Measurements from ENCODE around the gene NUCB2.

DNA sequence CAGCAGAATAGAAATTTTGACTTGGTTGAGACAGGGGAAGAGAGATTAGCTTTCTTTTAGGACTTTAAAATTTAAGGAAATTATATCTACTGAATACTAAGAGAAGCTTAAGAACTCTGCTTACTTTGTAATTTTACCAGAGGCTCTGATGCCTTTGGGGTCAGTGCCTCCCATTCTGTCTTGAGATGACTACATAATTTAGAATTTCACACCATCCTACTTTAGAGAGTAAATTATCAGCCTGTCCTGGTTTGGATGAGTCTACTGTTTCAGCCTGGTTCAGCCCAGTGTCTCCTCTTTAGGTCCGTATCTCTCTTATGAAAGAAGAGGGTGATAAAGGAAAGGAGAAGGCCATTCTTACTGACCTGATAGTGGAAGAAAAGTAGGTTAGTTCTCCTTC, 9.8 kb downstream of the NUCB2 start:
- TF ChIP-seq, protein P1, sequence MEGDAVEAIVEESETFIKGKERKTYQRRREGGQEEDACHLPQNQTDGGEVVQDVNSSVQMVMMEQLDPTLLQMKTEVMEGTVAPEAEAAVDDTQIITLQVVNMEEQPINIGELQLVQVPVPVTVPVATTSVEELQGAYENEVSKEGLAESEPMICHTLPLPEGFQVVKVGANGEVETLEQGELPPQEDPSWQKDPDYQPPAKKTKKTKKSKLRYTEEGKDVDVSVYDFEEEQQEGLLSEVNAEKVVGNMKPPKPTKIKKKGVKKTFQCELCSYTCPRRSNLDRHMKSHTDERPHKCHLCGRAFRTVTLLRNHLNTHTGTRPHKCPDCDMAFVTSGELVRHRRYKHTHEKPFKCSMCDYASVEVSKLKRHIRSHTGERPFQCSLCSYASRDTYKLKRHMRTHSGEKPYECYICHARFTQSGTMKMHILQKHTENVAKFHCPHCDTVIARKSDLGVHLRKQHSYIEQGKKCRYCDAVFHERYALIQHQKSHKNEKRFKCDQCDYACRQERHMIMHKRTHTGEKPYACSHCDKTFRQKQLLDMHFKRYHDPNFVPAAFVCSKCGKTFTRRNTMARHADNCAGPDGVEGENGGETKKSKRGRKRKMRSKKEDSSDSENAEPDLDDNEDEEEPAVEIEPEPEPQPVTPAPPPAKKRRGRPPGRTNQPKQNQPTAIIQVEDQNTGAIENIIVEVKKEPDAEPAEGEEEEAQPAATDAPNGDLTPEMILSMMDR (IDR thresholded peaks at IDR 0.05): no peak
- TF ChIP-seq FOSL2 (IDR thresholded peaks at IDR 0.05) (no peak), FOSL2 (CRISPR knock-in tag; IDR thresholded peaks at IDR 0.05) (no peak), ESRRA (IDR thresholded peaks at IDR 0.05; ENCODE audit: borderline replicate concordance, low read length) (no peak), RFX5 (IDR thresholded peaks at IDR 0.05) (no peak), RAD21 (conservative IDR thresholded peaks at IDR 0.05 in 1 of 2, IDR thresholded peaks at IDR 0.05 in 1 of 2) (no peak), CHD2 (IDR thresholded peaks at IDR 0.05; ENCODE audit: low read length, partially characterized antibody) (no peak), JUN (IDR thresholded peaks at IDR 0.05) (no peak)
- TF ChIP-seq, protein P2, sequence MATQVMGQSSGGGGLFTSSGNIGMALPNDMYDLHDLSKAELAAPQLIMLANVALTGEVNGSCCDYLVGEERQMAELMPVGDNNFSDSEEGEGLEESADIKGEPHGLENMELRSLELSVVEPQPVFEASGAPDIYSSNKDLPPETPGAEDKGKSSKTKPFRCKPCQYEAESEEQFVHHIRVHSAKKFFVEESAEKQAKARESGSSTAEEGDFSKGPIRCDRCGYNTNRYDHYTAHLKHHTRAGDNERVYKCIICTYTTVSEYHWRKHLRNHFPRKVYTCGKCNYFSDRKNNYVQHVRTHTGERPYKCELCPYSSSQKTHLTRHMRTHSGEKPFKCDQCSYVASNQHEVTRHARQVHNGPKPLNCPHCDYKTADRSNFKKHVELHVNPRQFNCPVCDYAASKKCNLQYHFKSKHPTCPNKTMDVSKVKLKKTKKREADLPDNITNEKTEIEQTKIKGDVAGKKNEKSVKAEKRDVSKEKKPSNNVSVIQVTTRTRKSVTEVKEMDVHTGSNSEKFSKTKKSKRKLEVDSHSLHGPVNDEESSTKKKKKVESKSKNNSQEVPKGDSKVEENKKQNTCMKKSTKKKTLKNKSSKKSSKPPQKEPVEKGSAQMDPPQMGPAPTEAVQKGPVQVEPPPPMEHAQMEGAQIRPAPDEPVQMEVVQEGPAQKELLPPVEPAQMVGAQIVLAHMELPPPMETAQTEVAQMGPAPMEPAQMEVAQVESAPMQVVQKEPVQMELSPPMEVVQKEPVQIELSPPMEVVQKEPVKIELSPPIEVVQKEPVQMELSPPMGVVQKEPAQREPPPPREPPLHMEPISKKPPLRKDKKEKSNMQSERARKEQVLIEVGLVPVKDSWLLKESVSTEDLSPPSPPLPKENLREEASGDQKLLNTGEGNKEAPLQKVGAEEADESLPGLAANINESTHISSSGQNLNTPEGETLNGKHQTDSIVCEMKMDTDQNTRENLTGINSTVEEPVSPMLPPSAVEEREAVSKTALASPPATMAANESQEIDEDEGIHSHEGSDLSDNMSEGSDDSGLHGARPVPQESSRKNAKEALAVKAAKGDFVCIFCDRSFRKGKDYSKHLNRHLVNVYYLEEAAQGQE (IDR thresholded peaks at IDR 0.05): no peak
